Measurements from ENCODE around the gene LRIG3.
"Not testable (repeated sequence)": the region's sequence is repeated elsewhere in the genome, so short reads cannot be mapped to it uniquely, and the experiment has no call there.

The LRIG3 gene

GRCh38 chr12:58901664-58902063 is 18.6 kb downstream of the LRIG3 start:
- DNase-seq, result no peak

DNA sequence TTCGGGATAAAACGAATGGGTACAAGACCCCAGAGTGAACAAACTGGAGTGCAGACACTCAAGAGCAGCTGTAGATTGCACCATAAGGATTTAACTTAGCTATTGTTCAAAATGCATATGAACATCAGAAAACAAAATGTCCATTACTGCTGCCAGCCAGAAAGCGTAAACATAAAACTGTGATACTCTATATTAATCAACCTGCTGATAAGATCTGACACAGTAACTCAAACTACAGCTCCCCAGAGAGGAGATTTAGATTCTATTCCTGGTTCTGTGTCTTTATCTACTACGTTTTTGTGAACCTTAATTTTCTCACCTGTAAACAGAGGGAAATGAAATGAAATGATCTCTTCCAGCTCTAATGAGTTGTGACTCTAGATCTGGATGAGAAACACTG is 22.3 kb downstream of the LRIG3 start:
- DNase-seq, result no peak

- no peak for DNase-seq
These were observed 24.0 kb downstream of the LRIG3 start for GRCh38 chr12:58896278-58896677.

- DNase-seq, result no peak
These were observed 25.3 kb downstream of the LRIG3 start for GRCh38 chr12:58895053-58895452.

DNA sequence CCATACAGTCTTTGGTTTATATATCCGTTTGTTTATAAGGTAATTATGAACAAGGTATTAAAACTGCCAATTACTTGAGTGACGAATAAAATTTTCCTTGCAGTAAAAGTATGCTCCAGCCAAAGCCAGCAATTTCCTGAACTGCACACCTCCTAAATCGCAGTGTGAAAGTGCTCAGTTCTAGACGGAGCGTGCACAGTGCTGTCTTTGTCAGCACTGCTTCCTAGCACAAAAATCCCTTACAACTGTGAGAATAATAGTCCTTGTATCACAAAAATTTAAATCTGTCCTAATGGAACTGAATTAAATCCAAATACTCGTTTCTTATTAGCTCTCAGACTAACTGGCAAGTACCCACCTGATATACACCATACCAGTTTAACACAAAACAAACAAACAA is 26.3 kb downstream of the LRIG3 start:
- no peak for DNase-seq

- DNase-seq, result no peak
These were observed 26.8 kb downstream of the LRIG3 start for GRCh38 chr12:58893495-58893894.

DNA sequence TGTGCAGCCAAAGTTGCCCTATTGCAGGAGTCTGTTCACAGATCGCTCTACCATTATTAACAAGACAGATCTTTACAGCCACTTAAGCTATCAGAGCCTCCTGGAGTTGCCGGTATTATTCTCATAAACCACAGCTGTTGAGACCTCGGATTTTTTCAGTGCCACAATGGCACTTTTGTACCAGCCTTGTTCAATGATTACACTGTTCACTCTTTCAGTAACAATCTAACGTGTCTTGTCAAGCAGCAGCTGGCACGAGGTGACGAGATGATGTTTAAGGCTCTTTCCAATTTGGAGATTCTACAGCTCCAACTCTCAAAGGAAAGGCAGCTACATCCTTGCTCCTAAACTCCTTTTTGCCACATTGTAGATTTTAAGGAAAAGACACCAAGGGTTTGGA is 30.7 kb downstream of the LRIG3 start:
- no peak for DNase-seq

- no peak for DNase-seq
These were observed 32.0 kb downstream of the LRIG3 start for GRCh38 chr12:58888131-58888783.

GRCh38 chr12:58887068-58887467 is 33.2 kb downstream of the LRIG3 start:
- no peak for DNase-seq

DNA sequence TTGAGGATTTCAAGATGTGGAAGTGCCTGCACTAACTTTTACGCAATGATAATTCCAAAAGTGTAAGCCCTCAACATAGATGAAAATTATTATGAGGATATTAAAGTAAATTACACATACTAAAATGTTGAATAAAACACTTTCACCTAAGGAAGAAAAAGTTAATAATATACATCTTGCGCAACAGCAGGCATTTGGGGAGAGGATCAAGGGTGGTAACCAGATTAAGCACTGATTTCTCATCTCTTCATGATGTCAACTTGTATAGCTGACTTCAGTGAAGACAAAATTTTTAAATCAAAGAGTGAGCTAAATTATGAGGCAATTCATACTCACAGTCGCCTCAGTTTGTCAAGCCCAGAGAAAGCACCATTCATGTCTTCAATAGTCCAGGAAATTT is 33.8 kb downstream of the LRIG3 start:
- no peak for DNase-seq

DNA sequence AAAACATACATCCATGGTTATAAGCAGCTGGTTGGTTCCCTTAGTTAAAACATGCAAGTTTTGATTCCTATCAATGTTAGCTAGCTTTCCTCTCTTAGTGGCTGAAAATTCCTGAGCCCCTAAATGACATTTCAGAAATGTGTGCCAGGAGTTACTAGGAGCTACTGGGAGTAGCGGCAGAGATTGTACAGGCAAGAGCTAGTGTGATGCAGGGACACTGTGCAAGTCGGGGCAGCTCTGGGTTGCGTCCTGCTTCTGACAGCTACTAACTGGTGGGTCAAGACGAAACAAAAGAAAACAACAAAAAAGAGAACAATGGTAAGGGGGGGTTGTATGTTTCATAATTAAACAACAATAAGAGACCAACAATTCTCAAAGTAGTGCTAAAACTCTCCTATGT is 35.4 kb downstream of the LRIG3 start:
- no peak for DNase-seq

DNA sequence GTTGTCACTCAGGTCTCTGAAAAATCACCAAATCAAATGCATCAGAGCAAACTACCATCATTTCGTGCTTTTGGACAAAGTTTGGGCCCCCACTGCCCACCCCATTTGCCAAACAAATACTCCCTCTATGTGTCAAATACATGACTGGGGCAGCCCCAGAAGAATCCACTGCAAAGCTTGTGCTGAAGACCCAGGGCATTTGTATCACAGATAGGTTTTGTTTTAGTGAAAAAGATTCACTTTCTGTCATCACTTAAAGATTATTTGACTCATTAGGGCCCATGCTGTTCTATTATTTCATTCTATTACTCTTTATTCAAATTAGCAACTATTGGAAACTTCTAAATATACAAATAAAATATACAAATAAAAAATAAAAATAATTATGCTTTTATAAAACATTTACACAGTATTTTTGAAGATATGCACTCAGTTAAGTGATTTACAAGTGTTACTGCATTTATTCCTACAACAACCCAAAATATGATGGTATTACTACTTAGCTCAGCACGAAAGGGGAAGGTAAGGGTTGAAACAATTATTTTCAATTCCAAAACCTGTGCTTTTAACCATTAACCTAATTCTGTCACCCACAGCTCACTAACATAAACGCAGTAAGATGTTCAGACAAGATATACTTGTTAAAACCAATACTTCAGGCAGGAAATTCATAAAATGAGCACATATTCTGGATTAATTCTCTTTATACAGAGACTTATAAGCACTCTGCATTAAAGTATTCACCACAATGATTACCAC is 36.5 kb downstream of the LRIG3 start:
- no peak for DNase-seq

- DNase-seq, result no peak
These were observed 37.5 kb downstream of the LRIG3 start for GRCh38 chr12:58882826-58883225.

- no peak for DNase-seq
These were observed 38.5 kb downstream of the LRIG3 start for GRCh38 chr12:58881816-58882215.

DNA sequence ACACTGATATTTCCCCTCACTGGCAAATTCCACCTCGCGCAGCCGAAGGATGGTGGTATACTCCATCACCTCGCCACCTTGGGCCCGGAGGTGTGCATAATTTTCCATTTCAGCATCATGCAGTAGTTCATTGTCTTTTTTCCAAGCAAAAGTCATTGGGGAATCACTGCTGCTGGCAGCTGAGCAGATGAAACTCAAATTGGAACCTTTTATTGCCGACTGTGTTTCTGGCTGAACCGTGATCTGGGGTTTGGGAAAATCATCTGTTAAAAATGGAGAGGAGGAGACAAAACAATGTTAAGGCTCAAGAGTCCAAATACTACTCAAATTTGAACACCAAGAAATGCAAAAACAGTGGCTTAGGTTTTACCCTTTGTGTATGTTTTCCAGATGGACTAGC is 39.7 kb downstream of the LRIG3 start:
- no peak for DNase-seq

GRCh38 chr12:58877243-58877743 is 43.0 kb downstream of the LRIG3 start:
- no peak for DNase-seq

DNA sequence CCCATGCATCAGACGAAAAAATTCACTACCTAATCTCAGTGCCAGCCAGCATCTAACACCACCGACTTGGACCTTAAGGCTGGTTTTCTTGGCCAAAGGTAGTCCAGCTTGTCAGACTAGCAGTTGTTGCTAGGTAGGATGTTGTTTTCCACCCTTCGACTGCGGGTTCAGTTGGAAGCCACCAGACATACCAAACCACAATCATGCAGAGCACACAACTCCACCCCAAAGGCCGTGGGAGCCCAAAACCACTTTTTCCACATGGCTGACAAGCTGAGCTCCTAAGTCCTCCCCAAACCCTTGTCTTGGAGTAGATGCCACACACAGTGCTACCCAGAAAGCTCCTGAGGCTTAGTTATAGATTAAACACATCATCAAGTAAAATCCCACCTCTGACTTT is 46.8 kb downstream of the LRIG3 start:
- DNase-seq, result no peak

GRCh38 chr12:58871556-58871955 is 48.7 kb downstream of the LRIG3 start:
- no peak for DNase-seq

DNA sequence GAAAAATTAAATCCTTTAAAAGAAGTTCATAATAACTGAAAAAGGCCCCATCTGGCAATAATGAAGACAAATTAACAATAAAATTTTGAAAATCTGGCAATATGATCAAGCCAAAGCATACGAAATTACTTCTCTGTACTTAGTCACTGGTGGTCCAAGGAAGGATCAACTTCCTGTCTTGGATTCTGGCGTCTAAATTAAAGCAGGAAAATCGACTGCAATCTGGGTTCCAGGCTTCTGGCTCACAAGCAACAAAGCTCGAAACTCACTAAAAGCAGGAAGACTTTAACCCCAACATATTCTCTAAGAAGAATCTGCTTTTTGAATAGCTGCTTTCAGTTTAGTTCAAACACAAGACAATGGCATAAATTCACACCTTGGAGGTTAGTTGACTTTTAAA is 49.7 kb downstream of the LRIG3 start:
- no peak for DNase-seq

DNA sequence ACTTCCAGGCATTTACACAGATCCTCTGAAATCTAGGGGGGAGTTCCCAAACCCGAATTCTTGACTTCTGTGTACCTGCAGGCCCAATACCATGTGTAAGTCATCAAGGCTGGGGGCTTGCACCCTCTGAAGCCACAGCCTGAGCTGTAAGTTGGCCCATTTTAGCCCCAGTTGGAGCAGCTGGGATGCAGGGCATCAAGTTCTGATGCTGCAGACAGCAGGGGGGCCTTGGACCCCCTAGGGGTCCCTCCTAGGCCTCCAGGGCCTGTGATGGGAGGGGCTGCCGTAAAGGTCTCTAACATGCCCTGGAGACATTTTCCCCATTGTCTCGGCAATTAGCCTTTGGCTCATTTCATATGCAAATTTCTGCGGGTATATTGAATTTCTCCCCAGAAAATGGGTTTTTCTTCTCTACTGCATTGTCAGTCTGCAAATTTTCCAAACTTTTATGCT is 59.5 kb downstream of the LRIG3 start:
- DNase-seq, result no peak

DNA sequence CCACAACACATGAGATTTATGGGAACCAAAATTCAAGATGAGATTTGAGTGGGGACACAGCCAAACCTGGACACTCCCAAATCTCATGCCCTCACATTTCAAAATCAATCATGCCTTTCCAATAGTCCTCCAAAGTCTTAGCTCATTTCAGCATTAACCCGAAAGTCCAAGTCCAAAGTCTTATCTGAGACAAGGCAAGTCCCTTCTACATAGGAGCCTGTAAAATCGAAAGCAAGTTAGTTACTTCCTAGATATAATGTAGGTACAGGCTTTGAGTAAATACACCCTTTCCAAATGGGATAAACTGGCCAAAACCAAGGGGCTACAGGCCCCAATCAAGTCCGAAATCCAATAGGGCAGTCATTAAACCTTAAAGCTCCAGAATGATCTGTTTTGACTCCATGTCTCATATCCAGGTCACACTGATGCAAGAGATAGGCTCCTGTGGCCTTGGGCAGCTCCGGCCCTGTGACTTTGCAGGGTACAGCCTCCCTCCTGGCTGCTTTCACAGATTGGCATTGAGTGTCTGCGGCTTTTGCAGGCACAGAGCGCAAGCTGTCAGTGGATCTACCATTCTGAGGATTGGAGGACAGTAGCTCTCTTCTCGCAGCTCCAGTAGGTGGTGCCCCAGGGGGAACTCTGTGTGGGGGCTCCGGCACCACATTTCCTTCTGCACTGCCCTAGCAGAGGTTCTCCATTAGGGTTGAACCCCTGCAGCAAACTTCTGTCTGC is 60.1 kb downstream of the LRIG3 start:
- DNase-seq, result no peak

DNA sequence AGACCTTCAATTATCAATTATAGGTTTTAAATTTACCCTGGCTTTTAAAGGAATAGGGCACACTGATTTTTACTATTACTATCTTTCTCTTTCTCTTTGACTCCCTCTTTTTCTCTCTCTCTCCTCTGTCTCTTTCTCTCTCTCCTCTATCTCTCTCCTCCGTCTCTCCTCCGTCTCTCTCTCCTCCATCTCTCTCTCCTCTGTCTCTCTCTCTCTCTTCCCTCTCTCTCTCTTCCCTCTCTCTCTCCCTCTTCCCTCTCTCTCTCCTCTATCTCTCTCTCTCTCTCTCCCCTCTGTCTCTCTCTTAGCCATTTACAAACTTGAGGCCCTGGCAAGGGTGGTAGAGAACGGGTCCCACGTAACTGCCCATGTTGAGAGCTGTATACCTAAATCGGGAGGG is 62.3 kb downstream of the LRIG3 start:
- no peak for DNase-seq

GRCh38 chr12:58857206-58857605 is 63.1 kb downstream of the LRIG3 start:
- not testable (repeated sequence) for DNase-seq

DNA sequence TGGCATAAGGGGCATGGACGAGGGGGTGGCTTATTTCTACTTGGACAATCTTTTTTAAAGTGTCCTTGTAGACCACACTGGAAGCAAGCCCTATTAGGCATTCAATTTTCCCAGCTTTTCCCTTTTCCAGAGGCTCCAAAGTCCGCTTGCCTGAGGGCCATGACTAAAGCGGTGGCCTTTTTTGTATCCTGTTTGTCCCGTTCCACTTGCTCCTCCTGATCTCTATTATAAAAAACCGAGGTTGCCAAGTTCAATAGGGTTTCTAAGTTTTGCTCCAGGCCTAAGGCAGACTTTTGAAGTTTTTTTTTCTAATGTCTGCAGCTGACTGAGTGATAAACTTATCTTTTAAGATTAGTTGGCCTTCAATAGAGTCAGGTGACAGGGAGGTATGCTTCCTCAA is 64.7 kb downstream of the LRIG3 start:
- DNase-seq, result not testable (repeated sequence)

Measured in suppressor macrophage treated with lipopolysaccharide for 1 hour (primary cell).